NCI-H526 (cell line): ENCODE data around the gene PKNOX2.

Source experiments
- DNase-seq, 2 experiments: peaks; one replicate each; lab custom pipeline; 2025; lab: John Stamatoyannopoulos, UW

The PKNOX2 gene

GRCh38 chr11:125262830-125263218 is 98.3 kb downstream of the PKNOX2 start:
- DNase-seq, result peak in 1 of 2 experiments; percentile 77

DNA sequence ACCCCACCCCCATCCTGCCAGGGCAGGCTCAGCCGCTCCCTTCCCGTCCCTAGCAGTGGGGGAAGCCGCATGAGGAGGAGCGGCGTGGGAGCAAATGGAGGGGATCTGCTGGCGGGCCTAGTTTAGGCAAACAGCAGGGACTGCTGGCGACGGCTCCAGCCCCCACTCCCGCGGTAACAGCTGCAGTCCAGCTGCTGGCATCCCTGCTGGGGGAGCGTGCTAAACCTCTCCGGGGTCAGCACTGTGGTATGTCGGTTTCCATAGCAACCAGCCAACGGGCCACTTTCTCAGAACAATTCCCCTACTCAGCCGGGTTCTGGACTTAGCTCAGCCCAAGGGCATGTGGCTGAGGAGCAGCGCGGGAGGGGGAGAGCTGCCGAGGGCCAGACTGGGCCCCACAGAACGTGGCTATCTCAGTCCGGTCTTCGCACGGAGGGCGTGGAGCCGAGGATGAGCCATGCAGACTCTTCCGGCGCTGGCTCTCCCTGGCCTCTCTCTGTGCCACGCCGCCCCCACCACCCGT is 98.8 kb downstream of the PKNOX2 start:
- peak in 1 of 2 experiments; percentile 84 for DNase-seq

DNA sequence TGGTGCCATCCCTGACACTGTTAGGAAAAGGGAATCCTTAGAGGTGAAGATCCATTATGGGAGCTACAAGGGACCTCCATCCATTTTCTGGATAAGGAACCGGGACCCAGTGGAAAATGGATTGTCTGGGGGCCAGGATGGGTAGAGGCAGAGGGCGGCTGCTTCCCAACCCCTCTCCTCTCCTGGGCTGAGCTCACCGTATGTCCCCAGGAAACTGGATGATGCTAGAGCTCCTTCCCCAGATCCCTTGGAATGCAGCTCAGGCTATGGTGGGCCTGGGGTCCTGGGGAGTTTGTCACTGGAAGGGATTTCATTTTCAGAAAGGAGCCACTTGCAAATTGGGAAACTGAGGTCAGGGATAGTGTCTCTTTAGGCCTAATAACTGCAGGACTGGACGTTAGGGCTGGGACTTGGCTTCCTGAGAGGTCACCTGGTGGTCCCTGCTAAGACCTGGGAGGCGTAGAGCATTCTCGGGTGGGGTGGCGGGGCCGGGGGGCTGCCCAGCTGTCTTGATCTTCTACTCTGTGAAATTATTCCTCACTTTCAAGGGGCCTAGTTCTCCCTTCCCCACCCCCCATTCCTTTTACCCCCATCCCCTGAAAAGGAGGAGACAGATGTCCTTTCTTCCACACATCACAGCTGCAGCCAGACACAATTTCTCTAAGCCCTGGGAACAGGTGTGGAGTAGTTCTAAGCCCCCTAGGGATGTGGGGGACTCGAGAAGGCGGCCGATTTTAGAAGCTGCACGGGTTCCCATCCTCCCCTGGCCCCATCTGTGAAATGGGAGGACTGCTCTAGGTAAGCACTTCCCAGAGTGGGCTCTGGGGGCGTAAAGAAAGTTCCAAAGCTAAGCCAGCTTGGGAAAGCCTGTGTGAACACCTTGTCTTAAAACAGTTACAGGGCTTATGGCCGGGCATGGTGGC is 99.8 kb downstream of the PKNOX2 start:
- no peak for DNase-seq

GRCh38 chr11:125267548-125267947 is 103.0 kb downstream of the PKNOX2 start:
- no peak for DNase-seq

DNA sequence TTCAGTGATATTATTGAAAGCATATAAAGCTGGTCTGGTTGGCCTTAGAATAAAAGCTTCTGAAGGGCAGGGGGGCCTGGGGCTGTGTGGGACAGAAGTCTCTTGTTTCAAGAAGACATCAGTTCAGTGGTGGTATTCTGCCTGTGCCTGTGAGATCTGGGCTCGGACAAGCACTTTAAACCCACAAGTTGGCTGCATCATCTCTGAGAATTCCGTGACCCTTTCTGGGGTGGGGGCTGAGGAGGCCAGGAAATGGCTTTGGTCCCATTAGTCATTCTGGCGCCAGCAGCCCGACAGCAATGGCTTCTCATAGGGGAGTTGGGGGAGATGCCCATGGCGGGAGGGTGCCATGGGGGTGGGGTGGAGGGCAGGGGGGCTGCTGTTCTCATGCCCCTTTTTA is 104.1 kb downstream of the PKNOX2 start:
- no peak for DNase-seq

DNA sequence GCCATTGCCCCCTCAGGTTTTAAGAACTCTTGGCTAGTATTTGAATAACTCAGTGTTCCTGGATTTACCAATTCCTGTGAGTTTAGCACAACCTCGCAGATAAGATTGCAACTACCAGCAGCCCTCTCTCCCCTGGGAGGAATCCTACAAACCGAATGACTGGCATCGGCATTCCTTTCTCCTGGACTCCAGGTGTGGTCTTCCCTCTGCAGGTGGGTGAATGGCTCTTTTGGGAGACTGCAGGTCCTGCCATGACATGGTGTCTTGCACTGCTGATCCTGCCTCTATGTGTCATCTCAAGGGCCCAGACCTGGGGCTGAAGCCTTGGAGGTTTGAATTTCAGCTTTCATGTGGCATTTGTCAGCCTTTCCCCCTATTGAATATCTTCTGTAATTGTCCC is 105.6 kb downstream of the PKNOX2 start:
- no peak for DNase-seq

DNA sequence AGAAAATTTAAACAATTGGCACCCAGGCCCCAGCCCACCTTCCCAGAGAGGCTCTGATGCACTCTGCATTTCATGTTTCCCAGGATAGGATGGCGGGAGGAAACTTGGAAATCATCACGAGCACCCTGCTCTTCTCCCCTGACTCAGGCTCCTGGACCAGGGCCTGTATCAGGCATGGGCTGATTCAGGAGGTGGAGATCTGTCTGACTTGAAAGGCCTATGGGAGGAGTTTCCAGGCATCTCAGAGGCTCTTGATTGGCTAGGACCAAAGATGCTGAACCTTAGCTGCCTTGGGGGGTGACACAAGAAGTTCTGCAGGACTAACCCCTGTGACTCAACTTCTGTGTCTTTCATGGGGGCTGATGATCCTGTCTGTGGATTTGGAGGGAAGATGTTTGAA is 106.2 kb downstream of the PKNOX2 start:
- DNase-seq, result no peak

DNA sequence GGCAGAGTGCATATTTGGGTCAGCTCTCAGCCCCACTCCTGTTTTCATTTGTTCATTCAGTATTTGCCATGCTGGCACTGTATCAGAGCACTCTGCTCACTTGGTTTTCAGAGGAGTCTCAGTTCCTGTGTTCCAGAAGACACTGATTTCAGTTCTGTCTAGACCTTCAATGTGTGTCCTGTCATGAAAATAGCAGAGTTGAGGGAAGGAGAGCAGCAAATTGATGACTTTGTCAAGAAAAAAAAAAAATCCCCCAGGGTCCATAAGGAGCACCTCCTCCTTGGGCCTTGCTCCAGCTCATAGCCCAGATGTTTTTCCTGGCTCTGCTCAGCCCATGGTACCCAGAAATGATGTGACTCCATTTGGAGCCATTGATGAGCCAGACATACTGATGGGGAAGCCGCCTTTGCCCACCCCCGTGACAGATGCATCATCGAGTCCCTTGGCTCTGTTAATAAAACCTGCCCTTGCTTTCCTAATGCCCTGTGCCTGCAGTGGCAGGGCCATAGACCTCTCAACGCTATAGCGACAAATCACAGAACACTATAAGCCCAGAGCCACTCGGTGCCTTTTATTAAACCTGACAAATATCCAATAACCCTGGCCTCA is 107.0 kb downstream of the PKNOX2 start:
- no peak for DNase-seq

DNA sequence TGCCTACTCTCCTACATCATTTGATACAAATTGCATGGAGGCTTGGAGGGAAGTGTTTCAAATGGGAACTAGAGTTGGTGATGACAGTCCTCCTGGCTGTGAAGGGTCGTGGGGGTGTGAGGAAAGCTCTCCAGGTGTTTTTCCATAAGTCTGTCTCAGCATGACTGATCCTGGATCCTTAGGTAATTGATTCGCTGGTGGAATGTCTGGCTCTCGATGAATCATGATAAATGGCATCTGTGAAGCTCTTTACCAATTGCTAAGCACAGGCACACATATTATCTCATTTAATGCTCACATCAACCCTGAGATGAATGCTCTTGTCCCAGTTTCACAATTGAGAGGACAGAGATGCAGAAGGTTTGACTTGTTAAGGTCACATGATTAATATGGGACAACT is 107.5 kb downstream of the PKNOX2 start:
- DNase-seq, result no peak

- DNase-seq, result peak in 1 of 2 experiments; percentile 47
Observed at GRCh38 chr11:125272821-125273220, 108.3 kb downstream of the PKNOX2 start.

DNA sequence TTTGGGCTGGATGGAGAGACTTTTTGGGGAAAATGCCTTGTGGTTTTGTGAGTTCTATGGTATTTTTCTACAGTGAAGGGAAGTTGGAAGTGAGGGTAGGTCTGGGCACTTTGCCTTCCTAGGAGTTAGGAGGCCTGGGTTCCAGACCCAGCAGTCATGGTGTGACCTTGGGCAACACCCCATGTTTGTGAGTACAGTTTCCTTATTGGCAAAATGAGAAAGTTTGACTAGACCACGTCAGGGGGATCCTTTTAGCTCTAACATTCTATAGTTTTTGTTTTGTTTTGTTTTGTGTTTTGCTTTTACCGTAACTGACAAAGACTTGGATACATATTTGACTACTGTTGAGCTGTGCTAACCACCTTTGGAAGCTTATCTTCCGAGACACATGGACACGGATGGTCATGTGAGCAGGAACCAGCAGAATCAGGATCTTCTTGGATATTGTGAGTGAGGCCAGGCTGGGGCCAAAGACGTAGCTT is 109.0 kb downstream of the PKNOX2 start:
- DNase-seq, result no peak

GRCh38 chr11:125274309-125274708 is 109.8 kb downstream of the PKNOX2 start:
- DNase-seq, result no peak

DNA sequence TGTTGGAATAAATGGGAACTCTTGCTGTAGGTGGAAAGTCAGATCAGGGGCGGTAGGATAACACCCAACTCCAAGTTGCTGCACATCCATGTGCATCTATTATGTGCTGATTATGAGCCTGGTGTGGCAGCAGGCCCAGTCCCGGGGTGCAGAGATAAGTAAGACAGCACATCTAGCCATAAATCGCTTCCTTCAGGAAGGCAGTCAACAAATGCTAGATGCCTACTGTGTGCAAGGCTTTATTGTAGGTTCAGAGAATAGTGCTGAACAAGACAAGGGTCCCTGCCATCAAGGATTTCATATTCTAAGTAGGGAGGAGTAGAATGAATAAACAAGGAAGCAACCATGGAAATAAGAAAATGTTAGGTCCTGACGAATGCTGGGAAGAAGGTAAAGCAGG is 110.2 kb downstream of the PKNOX2 start:
- no peak for DNase-seq

DNA sequence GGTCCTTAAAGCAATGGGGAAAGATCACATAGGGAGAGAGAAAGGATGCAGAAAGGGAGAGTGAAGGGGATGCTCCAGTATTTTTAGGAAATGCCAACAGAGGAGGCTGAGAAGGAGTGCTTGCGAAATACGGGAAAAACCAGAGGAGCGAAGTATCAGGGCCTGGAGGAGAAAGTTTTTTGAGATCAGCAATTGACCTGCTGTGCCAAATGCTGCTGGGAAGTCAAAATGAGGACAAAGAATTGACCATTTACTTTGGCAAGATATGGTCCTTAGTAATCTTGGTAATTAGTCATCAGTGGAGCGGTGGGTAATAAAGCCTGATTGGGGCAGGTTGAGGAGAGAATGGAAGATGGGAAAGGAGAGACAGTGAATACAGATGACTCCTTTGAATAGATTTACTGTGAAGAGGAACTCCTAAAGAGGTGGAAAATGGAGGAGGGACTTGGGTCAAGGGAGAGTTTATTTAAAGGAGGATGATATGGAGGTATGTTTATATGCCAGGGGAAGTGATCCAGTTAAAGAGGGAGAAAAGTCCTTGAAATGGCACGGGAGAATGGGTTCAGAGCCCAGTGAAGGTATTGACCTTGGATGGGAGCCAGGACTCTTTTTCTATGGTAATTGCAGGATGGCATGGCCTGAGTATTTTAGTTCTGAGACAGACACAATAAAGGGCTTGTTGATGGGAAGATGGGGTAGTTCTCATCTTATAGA is 111.5 kb downstream of the PKNOX2 start:
- no peak for DNase-seq

GRCh38 chr11:125276619-125276976 is 112.0 kb downstream of the PKNOX2 start:
- no peak for DNase-seq

- DNase-seq, result no peak
Observed at GRCh38 chr11:125279676-125280418, 115.3 kb downstream of the PKNOX2 start.

DNA sequence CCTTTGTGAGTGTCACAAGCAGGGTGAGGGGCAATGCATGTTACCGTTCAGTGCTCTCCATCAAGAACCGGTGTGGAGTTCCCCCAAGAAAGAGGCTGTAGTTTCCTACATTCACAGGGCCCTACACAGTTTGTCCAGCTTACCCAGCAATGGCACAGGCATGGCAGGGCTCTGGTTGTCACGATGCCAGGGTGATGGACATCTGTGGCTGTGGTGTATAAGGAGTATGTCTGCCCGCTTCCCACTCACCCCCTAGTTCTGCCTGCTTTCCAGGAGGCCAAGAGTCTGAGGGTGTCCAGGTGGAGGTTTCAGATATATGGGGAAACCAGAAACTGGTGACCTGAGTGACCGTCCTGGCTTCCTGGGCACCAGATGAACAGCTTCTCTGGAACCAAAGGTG is 116.1 kb downstream of the PKNOX2 start:
- DNase-seq, result no peak

- DNase-seq, result peak in 1 of 2 experiments; percentile 34
Observed at GRCh38 chr11:125281831-125282595, 117.5 kb downstream of the PKNOX2 start.

GRCh38 chr11:125282596-125282914 is 118.0 kb downstream of the PKNOX2 start:
- DNase-seq, result no peak

DNA sequence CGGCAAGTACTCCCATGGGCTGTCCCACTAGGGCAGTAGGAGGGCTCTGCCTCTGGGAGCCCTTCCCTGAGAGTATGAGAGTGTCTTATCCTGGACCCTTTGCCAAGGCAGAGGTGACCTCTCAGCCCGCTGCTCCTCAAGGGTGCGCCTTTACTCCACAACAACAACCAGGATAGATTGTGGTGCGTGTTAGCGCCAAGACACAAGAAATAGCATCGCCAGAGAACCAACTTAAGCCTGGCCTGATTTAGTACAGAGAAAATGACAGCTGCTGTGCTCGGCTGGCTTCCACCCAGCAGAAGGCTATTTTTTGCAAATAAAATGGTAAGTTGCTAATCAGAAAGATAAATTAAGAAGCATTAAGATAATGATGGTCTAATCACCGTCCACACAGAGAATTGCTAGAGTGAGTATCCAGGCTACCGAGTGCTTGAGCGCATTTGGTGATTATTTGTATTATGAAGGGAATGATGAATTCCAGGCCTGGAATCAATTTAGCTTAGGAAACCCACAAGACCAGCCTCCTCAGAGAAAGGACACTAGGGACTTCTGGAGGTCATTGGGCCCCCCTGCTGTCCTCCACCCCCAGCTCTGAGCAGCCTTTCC is 119.8 kb downstream of the PKNOX2 start:
- no peak for DNase-seq

DNA sequence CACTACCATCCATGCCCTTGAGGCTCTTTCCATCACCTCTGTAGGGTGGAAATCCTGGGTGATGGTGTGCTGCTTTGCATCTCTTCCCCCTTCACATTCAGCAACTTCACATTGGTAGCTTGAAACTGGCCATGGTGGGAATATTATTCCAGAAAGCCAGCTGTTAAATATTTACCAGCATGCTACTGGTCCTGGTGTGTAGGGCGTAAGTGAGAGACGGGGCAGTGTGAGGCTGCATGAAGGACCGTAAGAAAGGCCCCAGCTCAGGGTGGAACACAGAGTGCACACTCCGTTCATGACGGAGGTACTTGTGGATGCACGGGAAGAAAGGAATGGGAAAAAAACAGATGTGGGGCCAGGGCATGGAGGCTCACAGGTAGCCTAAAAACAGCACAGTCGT is 121.3 kb downstream of the PKNOX2 start:
- DNase-seq, result peak; percentile 61 to 75
